Fibroblast of skin of abdomen (primary cell): Measurements from ENCODE around the gene CEP85L.

ENCODE experiments used
- DNase-seq: peaks from one replicate; pipeline ENCODE4 v3.0.0-alpha.2; 2013

Gene CEP85L

GRCh38 chr6:118620202-118620601, 31.2 kb downstream of the CEP85L start:
- no peak for DNase-seq

GRCh38 chr6:118618676-118619377, 32.6 kb downstream of the CEP85L start:
- peak; percentile 13 for DNase-seq

- DNase-seq: no peak
These were observed 34.0 kb downstream of the CEP85L start for GRCh38 chr6:118617417-118617816.

- DNase-seq: no peak
These were observed 40.1 kb downstream of the CEP85L start for GRCh38 chr6:118611334-118611733.

GRCh38 chr6:118606858-118607257, 44.5 kb downstream of the CEP85L start:
- no peak for DNase-seq

GRCh38 chr6:118606268-118606667, 45.1 kb downstream of the CEP85L start:
- DNase-seq: no peak

- DNase-seq: no peak
These were observed 48.0 kb downstream of the CEP85L start for GRCh38 chr6:118603372-118603771.

GRCh38 chr6:118602300-118602699, 49.1 kb downstream of the CEP85L start:
- no peak for DNase-seq

- no peak for DNase-seq
These were observed 53.1 kb downstream of the CEP85L start for GRCh38 chr6:118598324-118598723.

- no peak for DNase-seq
These were observed 53.8 kb downstream of the CEP85L start for GRCh38 chr6:118597636-118598035.

GRCh38 chr6:118596774-118597320, 54.5 kb downstream of the CEP85L start:
- DNase-seq: no peak

GRCh38 chr6:118594877-118595276, 56.5 kb downstream of the CEP85L start:
- DNase-seq: no peak

- no peak for DNase-seq
These were observed 59.5 kb downstream of the CEP85L start for GRCh38 chr6:118591897-118592296.

GRCh38 chr6:118589649-118590365, 61.6 kb downstream of the CEP85L start:
- peak; percentile 13 for DNase-seq

- DNase-seq: peak; percentile 40
These were observed 62.2 kb downstream of the CEP85L start for GRCh38 chr6:118589186-118589585.

- peak; percentile 56 for DNase-seq
These were observed 62.8 kb downstream of the CEP85L start for GRCh38 chr6:118588626-118589025.

GRCh38 chr6:118586746-118587485, 64.5 kb downstream of the CEP85L start:
- DNase-seq: no peak

GRCh38 chr6:118584911-118585310, 66.5 kb downstream of the CEP85L start:
- no peak for DNase-seq

GRCh38 chr6:118581489-118581959, 69.9 kb downstream of the CEP85L start:
- DNase-seq: peak; percentile 60

- DNase-seq: peak; percentile 78
These were observed 70.6 kb downstream of the CEP85L start for GRCh38 chr6:118580585-118581419.

GRCh38 chr6:118579786-118580185, 71.6 kb downstream of the CEP85L start:
- DNase-seq: no peak

GRCh38 chr6:118578617-118579016, 72.8 kb downstream of the CEP85L start:
- DNase-seq: no peak
